Esophagus squamous epithelium (tissue), 4 donors: ENCODE measurements around the gene PEX3.
A peak's percentile ranks its signal among the peaks of the same experiment; 100 is the strongest.

ENCODE experiments used
- CTCF ChIP-seq, 6 experiments: fragments of 450-650 bp in 4 of 6; fragments of 200-600 bp in 2 of 6; sonication (generic) in 2 of 6; IDR thresholded peaks; one replicate each; pipeline ENCODE4 v1.5.1; 2016 to 2019; ENCODE audit warnings: antibody characterized with exemption in 6 of 6, mild to moderate bottlenecking in 4 of 6, moderate library complexity in 4 of 6
- POLR2A ChIP-seq, 4 donors: fragments of 450-650 bp; IDR thresholded peaks; one replicate each; pipeline ENCODE4 v1.6.1; 2017; ENCODE audit warnings: antibody characterized with exemption in 4 of 4, mild to moderate bottlenecking in 4 of 4, moderate library complexity in 3 of 4

DNA sequence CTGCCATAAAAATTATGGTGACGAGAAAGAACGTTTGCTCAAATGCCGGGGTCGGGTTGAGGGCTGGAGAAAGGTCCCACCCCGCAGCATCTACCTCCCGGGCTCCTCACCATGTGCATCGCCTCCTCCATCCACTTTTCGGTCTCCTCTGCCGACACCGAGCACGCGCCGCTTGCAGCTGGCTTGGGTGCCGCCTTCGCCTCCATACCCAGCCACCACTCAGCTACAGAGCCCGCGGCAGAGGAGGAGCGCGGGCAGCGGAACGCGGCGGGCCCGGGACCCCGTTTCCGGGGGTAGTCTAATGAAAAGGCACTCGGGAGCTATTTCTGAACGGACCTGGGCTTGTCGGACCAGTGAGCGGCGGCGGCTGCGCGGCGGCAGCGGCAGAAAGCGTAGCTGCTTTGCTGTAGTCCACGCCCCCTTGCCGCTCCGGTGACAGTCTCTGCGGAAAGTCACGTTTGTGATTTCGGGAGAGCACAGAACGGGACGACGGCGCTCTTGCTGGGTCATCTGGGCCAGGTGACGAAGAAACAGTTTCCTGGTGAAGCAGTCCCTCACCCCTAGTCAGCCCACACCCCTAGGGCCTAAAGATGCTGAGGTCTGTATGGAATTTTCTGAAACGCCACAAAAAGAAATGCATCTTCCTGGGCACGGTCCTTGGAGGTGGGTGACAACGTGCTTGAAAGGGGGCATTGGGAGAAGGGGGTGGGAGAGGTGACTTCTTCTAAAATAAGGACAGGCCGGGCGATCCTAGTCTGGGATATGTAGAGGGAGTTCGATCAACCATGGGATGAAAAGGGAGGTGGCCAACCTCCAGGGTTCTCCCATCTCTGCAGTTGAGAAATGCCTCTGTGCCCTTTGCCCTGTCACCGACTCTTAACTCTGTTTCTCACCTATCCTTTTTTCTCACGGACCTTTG, at the start of gene PEX3, which contains the start of gene ADAT2:
- TF ChIP-seq CTCF (IDR thresholded peaks at IDR 0.05) (peak in 1 of 6 experiments; percentile 4), POLR2A (IDR thresholded peaks at IDR 0.05) (peak in 2 of 4 donors; percentile 19 to 76)
